CD4-positive, alpha-beta T cell treated with Interleukin-15 for 1 hour (primary cell): ENCODE results near the gene SAMD4A.

Experiments used
- DNase-seq: peaks from one replicate; pipeline ENCODE4 v3.0.0-alpha.2; 2020

SAMD4A gene, protein sequence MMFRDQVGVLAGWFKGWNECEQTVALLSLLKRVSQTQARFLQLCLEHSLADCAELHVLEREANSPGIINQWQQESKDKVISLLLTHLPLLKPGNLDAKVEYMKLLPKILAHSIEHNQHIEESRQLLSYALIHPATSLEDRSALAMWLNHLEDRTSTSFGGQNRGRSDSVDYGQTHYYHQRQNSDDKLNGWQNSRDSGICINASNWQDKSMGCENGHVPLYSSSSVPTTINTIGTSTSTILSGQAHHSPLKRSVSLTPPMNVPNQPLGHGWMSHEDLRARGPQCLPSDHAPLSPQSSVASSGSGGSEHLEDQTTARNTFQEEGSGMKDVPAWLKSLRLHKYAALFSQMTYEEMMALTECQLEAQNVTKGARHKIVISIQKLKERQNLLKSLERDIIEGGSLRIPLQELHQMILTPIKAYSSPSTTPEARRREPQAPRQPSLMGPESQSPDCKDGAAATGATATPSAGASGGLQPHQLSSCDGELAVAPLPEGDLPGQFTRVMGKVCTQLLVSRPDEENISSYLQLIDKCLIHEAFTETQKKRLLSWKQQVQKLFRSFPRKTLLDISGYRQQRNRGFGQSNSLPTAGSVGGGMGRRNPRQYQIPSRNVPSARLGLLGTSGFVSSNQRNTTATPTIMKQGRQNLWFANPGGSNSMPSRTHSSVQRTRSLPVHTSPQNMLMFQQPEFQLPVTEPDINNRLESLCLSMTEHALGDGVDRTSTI

DNA sequence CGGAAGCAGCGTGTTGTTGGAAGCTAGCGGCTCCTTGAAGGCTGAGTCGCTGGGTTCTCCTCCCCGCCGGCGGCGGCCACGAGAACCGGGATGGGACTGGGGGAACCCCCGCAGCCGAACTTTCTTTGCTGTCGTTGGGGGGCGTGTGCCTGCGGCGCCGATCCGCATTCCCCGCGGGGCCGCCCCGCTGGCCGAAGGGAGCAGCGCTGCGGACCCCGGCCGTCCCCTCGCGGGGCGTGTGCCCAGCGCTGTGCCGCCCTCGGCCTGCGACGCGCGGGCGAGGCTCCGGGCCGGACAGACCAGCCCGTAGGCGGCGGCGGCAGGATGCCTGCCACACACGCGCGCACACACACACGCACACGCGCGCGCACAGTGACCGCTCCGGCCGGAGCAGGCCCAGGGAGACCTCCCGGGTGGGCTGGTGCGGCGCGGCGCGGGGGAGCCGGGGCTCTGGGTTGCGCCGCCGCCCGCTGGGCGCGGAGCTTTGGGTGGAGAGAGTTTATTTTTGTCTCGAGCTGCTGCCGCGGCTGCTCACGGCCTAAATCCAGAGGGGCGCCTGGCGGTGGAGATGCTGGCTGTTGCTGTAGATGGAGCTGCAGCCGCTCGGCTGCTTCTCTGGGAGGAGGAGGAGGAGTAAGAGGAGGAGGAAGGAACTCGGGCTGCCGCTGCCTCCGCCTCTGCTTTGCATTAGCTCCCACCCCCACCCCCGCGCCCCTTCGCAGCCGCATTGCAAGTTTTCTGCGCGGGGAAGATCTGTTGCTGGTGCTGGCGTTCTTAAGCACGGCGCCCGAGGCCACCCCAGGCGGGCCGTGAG lies at the start of gene SAMD4A:
Gene SAMD4A, plus strand, starts transcription at position 719 of the 814 bp plus-strand sequence. CDS start 789 bp downstream, outside the sequence.
- peak; percentile 71 for DNase-seq

DNA sequence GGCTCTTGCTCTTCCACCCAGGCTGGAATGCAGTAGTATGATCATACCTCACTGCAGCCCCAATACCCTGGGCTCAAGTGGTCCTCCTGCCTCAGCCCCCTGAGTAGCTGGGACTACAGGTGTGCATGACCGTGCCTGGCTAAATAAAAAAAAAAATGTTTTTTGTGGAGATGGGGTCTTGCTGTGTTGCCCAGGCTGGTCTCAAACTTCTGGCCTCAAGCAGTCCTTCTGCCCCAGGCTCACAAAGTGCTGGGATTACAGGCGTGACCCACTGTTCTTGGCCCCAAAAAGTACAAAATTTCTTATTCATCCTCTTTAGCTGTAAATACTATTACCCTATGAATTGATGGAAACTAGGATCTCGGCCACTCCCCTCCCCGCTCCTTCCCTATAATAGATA lies 42.5 kb upstream of the SAMD4A start:
- DNase-seq = no peak

DNA sequence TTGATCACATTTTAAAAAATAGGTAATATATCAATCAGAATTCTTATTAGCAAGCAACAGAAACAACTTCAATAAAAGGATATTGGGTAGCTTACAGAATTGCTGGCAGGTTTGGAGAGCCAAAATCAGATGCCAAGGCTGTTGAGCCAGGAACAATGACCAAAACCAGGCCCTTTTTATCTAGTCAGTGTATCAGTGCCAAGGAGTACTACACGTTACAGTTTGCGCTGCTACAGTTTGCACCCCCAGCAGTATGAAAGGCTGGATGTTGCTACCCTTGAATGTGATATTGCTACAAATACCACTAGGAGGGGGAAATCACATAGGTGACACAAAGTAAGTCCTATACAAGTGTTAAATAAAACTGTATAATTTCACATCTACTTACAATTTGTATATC lies 38.0 kb upstream of the SAMD4A start:
- DNase-seq = no peak

DNA sequence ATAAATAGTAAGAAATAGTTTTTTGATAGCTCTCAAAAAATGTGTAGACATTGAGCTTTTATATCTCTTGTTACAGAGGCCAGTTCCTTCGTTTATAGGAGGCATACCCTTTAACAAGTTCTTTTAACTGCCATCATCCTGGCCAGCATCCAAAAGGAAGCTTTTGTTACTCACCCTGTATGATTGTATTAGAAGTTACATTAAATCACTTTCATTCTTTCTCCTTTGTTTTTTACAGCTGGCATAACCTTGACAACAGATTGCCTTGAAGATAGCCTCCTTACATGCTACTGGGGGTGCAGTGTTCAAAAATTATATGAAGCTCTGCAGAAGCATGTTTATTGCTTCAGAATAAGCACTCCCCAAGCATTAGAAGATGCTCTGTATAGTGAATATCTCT lies 37.1 kb upstream of the SAMD4A start:
- no peak for DNase-seq

DNA sequence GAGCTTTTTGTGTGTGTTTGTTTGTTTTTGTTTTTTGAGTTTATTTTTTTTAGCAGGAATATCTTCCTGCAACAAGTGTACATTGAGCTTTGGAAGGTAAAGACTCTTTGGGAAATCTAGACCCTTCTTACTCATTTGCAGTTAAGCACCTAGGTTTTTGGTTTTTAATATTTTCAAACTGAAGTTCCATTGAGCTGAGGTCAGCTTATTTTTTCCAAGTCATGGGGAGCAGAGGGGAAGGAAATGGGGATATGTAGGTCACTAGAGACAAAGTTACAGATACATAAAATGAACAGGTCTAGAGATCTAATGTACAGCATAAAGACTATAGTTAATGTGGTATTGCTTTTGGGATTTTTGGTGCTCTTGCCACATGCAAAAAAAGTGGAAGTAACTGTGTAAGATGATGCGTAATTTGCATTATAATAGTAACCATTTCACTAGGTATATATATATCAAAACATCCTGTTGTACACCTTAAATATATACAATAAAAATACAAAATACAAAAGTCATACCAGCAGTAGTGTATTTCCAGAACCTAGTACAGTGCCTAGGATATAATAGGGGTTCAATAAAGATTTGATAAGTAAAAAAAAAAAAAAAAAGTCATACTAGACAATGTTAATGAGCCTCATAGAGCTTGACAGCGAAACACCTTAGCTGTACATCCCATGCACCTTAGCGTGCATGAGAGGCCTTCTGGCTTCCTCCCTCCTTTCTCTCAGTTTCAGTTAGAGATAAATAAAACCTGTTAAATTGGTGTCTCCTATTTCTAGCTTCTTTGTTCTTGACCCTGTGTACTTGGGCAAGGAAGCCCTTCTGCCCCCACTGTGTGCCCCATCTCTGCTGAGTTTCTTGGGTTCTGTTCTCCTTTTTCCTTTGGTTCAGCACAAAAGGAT lies 34.6 kb upstream of the SAMD4A start:
- DNase-seq = no peak

DNA sequence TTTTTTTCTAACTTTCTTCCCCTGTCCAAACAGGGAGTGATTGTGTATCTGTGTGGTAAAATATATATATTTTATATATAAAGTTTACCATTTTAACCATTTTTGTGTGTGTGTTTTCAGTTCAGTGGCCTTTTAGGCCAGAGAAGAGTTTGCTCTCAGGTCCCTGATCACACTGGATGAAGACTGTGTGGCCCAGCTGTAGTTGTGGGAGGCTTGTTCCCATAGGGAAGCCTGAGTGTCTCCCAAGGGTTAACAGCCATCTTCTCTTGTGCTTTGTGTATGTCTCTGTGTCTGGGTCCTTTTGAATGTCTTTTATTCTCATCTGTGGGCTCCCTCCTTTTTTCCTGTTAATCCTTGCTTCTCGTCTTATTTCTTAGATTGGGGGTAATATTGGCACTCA lies 33.8 kb upstream of the SAMD4A start:
- no peak for DNase-seq

DNA sequence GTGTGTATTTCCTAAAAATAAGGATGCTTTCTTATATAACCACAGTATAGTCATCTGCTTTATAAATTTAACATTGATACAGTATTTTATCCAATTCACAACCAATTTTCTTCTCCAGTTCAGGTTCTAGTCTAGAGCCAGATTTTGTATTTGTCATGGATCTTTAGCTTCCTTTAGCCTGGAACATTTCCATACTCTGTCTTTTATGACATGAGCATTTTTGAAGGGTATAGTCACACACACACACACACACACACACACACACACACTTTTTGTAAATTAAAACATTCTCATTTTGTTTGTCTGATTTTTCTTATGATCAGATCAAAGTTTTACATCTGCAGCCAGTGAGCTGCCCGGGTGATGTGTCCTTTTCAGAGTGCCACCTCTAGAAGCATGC lies 31.8 kb upstream of the SAMD4A start:
- DNase-seq = no peak

DNA sequence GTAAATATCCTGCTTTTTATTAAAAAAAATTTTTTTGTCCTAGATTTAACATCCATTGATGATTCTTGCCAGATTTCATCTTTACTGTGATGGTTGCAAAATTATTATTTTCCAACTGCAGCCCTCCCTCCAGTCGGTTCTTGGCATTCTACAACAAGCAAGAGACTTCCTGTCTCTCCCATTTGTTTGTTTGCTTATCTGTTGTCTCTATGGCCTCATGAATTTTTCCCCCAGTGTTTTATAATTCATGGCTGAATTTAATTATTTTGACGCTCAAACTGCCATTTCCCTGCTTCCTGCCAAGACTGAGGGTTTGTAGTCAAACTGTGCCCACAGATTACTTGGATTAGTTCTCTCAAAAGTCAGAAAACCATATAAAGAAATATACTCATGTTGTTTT lies 31.3 kb upstream of the SAMD4A start:
- no peak for DNase-seq

DNA sequence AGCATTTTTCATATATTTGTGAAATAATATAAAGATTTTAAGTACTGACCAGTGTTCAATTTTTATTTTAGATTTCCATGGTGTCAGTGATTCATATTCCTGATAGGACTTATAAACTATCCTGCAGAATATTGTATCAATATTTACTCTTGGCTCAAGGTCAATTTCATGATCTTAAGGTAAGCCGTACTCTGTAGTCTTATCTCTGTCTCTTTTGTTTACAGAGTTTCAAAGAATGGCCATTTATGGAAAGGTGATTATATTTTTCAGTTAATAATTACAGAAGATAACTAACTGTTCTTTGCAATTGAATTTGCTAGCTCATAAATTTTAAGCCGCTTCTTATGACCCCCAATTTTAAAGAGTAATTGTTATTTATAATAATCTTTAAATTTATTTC lies 29.3 kb upstream of the SAMD4A start:
- DNase-seq = no peak

DNA sequence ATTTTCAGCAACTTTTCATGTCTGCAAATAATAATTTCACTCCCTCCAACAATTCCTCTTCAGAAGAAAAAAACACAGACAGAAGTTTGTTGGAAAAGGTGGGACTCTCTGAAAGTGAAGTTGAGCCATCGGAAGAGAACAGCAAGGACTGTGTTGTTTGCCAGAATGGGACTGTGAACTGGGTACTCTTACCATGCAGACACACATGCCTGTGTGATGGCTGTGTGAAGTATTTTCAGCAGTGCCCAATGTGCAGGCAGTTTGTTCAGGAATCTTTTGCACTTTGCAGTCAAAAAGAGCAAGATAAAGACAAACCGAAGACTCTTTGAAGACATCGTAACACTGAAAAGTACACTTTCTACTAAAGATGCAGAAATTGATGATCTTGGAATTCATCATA lies 28.9 kb upstream of the SAMD4A start:
- no peak for DNase-seq

DNA sequence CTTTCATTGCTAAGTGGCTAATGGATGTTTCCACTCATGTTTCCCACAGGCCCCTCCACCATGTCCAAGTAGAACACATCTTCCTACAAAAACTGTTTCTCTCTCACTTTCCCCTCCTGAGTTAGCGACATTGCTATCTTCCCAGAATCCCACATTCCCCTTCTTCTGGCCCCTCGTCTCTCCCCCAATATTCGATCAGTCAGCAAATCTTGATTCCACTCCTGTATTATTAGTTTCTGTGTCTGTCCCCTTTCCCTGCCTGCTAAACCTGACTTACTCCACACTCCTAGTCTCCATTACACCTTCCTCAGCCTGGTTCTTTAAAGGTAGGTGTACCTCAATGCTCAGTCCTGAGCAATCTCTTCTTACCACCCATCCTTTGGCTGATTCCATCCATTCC lies 19.3 kb upstream of the SAMD4A start:
- DNase-seq = no peak

DNA sequence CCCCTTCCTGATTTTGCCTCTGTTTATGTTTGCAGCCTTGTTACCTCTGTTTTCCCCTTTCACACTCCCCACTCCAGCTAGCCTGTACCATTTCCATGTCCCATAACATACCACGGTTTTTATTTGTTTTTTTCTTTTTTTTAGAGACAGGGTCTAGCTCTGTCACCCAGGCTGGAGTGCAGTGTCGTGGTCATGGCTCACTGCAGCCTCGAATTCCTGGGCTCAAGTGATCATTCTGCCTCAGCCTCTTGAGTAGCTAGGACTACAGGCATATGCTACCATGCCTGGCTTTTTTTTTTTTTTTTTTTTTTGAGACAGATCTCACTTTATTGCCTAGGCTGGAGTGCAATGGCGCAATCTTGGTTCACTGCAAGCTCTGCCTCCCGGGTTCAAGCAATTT lies 18.4 kb upstream of the SAMD4A start:
- DNase-seq = no peak

DNA sequence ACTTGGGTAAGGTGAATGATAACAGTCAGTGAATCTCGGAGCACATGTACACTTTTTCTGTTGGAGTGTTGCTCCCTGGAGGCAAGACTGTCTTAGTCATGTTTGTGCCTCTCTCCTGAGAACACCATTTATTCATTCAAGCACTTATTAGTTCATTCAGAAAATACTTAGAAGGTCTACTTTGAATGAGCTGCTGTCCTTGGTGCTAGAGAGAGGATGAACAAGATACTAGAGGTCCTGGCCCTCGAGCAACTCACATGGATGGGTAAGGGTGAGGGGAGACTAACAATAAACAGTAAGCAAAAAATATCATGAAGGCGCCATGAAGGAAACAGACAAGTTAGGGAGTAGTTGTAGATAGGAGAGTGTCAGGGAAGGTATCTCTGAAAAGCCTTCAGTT lies 17.1 kb upstream of the SAMD4A start:
- DNase-seq = no peak

DNA sequence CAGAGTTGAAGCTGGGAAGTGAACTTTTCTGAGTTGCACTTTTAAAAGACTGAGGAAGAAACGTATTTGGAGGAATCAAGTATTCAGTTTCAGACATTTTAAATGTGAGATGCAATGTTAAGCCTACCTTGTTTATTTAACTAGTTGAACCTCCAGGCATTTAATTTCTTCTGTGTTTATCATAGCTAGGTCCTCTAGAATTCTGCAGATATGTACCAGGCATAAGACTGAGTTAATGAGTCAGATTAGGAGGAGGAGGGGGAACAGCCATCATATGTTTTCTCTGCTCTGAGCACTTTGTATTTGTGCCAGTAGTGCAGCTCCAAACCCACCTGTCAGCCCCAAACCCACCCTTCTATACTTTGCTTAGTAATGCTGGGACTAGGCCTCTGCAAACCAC lies 16.4 kb upstream of the SAMD4A start:
- DNase-seq = no peak

DNA sequence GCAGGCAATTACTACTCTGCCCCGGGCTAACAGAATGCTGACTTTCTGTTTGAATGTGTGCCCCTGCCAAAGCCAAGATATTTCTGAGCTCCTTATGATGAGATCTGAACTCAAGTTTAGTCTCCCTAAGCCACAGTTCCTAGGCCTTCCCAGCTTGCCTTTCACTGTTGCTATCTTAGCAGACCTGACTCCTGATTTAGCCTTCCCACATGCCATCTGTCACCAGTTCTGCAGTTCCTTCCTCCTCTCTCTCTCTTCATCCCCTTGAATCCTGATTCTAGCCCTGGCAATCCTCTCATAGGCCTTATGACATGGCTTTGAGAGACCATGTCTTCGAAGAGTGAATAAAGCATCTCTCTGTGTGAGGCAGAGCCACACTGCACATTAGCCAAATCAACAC lies 12.5 kb upstream of the SAMD4A start:
- DNase-seq = no peak

DNA sequence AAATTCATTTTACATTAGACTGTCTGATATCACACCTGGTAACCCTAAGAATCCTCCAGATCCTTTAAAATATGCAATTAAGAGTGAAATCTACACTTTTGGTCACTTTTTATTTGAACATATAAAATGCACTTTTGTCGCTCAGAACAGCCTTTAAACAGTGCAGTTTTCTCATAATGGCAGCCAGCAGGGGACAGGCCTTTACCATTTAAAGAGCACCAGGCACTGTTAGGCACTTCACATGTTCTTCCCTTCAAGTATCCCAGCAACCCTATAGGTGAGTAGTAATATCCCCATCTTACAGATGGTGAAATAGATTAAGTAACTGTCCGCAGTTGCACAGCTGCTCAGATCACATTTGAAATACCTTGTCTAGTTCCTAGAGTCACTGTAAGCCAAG lies 11.3 kb upstream of the SAMD4A start:
- no peak for DNase-seq

DNA sequence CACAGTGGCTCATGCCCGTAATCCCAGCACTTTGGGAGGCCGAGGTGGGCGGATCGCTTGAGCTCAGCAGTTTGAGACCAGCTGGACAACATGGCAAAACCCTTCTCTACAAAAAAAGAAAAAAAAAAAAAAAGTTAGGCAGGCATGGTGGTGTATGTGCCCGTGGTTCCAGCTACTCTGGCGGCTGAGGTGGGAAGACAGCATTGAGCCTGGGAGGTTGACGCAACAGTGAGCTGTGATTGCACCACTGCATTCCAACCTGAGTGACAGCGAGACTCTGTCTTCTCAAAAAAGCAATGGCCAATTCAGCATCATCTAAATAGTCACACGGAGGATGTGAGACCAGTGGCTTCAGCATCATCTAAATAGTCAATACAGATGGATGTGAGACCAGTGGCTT lies 10.4 kb upstream of the SAMD4A start:
- no peak for DNase-seq

DNA sequence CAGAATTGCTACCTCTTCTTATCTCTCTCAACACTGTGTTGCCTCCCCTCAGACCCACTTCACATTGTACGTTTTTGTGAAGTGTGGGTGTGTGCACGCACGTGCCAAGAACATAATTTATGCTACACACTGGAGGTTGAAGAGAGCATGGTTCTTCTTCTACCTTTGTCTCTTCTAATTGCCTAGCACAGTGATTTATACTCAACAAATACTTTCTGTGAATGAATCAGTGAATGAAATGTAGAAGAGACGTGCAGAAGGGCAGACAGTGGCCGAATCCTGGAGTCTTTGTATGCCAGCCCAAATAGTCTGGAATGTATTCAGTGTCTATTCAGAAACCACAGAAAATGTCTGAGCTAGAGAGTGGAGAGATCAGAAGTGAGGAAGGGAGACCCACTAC lies 4.6 kb upstream of the SAMD4A start:
- DNase-seq = no peak

DNA sequence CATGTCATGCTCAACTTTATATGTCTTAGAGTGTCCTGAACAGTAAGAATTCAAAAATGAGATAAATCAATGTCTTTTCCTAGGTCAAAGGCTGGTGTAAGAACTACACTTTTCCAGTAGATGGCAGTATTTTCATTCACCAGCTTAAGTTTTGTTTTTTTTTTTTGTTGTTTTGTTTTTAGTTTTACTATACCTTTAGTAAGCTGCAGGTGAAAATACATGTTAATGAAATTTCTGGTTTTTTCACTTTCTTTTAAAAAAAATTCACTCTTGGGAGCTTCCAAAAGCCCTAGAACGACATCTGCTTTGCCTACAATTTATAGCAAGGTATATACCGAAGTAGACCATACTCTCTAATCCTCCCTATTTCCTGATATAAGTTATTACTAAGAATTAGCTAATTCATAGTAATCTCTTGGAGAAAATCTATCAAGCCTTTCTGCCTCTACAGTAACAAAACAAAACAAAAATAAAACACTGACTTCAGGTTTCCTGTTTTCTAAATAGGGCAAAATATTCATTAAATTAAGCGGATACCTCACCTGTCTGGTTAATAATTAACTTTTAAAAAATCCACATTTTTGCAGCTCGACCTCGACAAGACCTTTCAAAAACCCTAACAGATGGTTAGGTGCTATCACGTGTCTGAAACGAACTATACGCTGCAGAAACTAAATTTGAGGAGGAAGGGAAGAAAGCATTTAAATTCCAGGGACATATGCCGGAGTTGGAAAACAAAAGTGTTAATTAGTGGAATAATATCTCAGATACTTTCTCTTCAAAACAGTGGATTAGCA lies 2.7 kb upstream of the SAMD4A start:
- no peak for DNase-seq

DNA sequence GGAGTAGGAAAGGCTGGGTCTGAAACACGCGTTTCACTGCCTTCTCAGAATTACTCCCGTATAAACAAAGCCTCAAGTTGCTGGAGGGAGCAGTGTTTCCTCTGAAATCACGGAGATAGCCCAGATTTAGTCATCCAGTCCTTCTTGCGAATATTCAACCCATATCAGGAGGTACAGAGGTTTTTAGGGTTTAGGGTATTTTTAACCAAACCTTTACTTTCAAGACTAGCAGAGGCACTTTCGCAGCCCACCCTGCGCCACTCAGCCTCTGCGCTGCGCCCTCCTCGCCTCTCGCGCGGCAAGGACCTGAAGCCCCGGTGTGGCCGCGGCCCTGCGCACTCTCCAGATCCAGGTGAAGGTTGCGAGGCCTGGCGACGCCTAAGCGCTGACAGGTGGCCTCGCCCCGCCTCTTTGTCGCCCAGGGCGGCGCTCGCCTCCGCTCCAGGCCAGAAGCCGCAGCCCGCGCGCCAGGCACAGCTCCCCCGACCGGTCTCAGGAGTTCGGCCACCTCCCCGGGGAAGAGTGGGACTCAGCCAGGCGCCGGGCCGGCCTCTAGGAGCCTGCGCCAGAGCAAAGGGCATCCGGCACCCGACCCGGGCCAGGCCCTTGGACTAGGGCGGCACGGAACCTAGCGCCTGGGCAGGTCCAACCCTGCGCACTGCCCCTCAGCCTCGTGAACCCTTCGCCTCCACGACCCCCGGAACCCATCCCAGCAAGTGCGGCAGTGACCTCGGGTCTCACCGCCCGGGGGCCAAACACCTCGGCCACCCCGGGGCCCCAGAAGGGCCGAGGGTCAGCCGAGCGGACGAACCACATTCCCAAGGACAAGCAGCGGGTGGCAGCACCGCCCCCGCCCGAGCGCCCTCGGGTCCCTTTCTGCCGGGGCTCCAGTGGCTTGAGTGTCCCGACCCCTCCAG lies 1.8 kb upstream of the SAMD4A start:
- DNase-seq = peak; percentile 60
